Measurements from ENCODE around the gene F2.

- no peak for TF ChIP-seq POLR2A (IDR thresholded peaks at IDR 0.05)
- TF ChIP-seq CTCF (IDR thresholded peaks at IDR 0.05 in 4 of 5, conservative IDR thresholded peaks at IDR 0.05 in 1 of 5): no peak
Observed at GRCh38 chr11:46728659-46729040, 9.6 kb downstream of the F2 start.
